RWPE1 (cell line): ENCODE results near the gene MOB3C.

ENCODE experiments used
- CTCF ChIA-PET: fragments of 350-600 bp; sonication (Branson Sonifier 250); formaldehyde crosslinking; extraction: SDS; loops from one replicate; lab custom pipeline; 2021; lab: Yijun Ruan, JAX
- POLR2A ChIA-PET: fragments of 400-600 bp; formaldehyde crosslinking; extraction: SDS; loops from one replicate; lab custom pipeline; 2020; ENCODE audit warnings: antibody characterized with exemption; ENCODE audit not compliant: low non-redundant PET; lab: Yijun Ruan, JAX
- DNase-seq: peaks from one replicate; pipeline ENCODE4 v3.0.0; 2012; ENCODE audit warnings: low spot score
- H3K27ac ChIP-seq: fragments of 450-650 bp; 2 replicates; pipeline ENCODE4 v1.5.1; 2017
- CTCF ChIP-seq: fragments of 450-650 bp; conservative IDR thresholded peaks from 2 replicates; pipeline ENCODE4 v1.5.1; 2017; ENCODE audit warnings: low read depth, mild to moderate bottlenecking

The MOB3C gene

GRCh38 chr1:46576596-46576995, 40.0 kb downstream of the MOB3C start:
- ChIA-PET POLR2A (no interaction called here), CTCF (interaction anchor here (0.6 kb wide), 1 partner anchor 1283 kb away, joined by 3 read pairs; no protein-coding TSS in a partner anchor)
- no peak overlapping the region for H3K27ac ChIP-seq
- TF ChIP-seq CTCF, result no peak
- no peak for DNase-seq

- POLR2A ChIA-PET, result interaction anchor here (0.6 kb wide), 1 partner anchor 101 kb away, joined by 3 read pairs; no protein-coding TSS in a partner anchor
- TF ChIP-seq CTCF, result no peak
- no peak overlapping the region for H3K27ac ChIP-seq
- CTCF ChIA-PET, result no interaction called here
- DNase-seq, result no peak
Measured at GRCh38 chr1:46575778-46576177, 40.8 kb downstream of the MOB3C start.

GRCh38 chr1:46575300-46575699, 41.3 kb downstream of the MOB3C start:
- DNase-seq, result no peak
- no peak overlapping the region for H3K27ac ChIP-seq
- ChIA-PET POLR2A (interaction anchor here (0.6 kb wide), 1 partner anchor 102 kb away, joined by 3 read pairs; no protein-coding TSS in a partner anchor), CTCF (no interaction called here)
- TF ChIP-seq CTCF, result no peak

- TF ChIP-seq CTCF, result no peak
- DNase-seq, result no peak
- no peak overlapping the region for H3K27ac ChIP-seq
- ChIA-PET CTCF (no interaction called here), POLR2A (no interaction called here)
Measured at GRCh38 chr1:46571691-46572225, 44.9 kb downstream of the MOB3C start.

GRCh38 chr1:46569884-46570725, 46.5 kb downstream of the MOB3C start:
- H3K27ac ChIP-seq, result no peak overlapping the region
- CTCF ChIA-PET, result interaction anchor here (0.7 kb wide), 2 partner anchors 60 to 420 kb away, joined by 3 read pairs; no protein-coding TSS in a partner anchor
- POLR2A ChIA-PET, result no interaction called here
- no peak for DNase-seq
- no peak for TF ChIP-seq CTCF

GRCh38 chr1:46569116-46569515, 47.5 kb downstream of the MOB3C start:
- no peak for TF ChIP-seq CTCF
- POLR2A ChIA-PET, result no interaction called here
- CTCF ChIA-PET, result no interaction called here

More at GRCh38 chr1:46569116-46569515, 47.5 kb downstream of the MOB3C start:
- no peak for DNase-seq
- no peak overlapping the region for H3K27ac ChIP-seq
